Colonic mucosa (tissue), 4 donors: ENCODE data around the gene ZFAND3. TPM values are rescaled to one million over a fixed set of nuclear protein-coding genes. Genes with fewer than 3 reads are reported as not detected.

Experiments used
- DNase-seq: peaks from one replicate; pipeline ENCODE4 v3.0.0-alpha.2; 2020
- H3K27ac ChIP-seq: fragments of 200-600 bp; one replicate; pipeline ENCODE4 v1.8.0; 2021
- H3K27me3 ChIP-seq: fragments of 200-600 bp; one replicate; pipeline ENCODE4 v1.8.0; 2021
- H3K36me3 ChIP-seq: fragments of 200-600 bp; one replicate; pipeline ENCODE4 v1.8.0; 2021
- H3K4me1 ChIP-seq: fragments of 200-600 bp; one replicate; pipeline ENCODE4 v1.8.0; 2021; ENCODE audit warnings: mild to moderate bottlenecking
- H3K4me3 ChIP-seq: fragments of 200-600 bp; one replicate; pipeline ENCODE4 v1.8.0; 2021
- H3K9ac ChIP-seq, 2 donors: one replicate each; pipeline ENCODE4 v1.7.0; 2013; ENCODE audit warnings: control low read depth in 2 of 2, low read depth in 2 of 2, low read length in 2 of 2
- H3K9me3 ChIP-seq: fragments of 200-600 bp; one replicate; pipeline ENCODE4 v1.8.0; 2021
- CTCF ChIP-seq: fragments of 200-600 bp; IDR thresholded peaks from one replicate; pipeline ENCODE4 v1.8.0; 2022; ENCODE audit warnings: antibody characterized with exemption, mild to moderate bottlenecking
- intact Hi-C: fragments of 100-400 bp; cut with DNase I; formaldehyde crosslinking; loops from one replicate; pipeline ENCODE4 v1.14.1; 2022
- total RNA-seq, 2 donors: library from RNA; stranded (reverse); fragmentation: NEBNext Ultra II Directional in 1 of 2; extraction: Animal tissue kit (Norgen Biotek cat#: 25700) in 1 of 2; gene quantifications; one replicate each; pipeline ENCODE4 v1.2.1, GENCODE V29; 2021
- donor health status: healthy.
- donor health status: DM: no; HTN: no; CAD: no.
- donor health status: DM: no; HTN: no; CAD: no.

Gene ZFAND3
- total RNA-seq, 2 donors from 2014 or later: 42.0 to 96.8 TPM

GRCh38 chr6:38079537-38079936 is 260.0 kb downstream of the ZFAND3 start:
- Histone ChIP-seq H3K36me3 (no peaks in the 10 kb centered on the region), H3K27ac (no peak overlapping the region), H3K9ac (no peak overlapping the region), H3K27me3 (no peaks in the 10 kb centered on the region), H3K9me3 (no peaks in the 10 kb centered on the region), H3K4me3 (no peak overlapping the region), H3K4me1 (peaks cover 6% of the 10 kb centered on the region)
- intact Hi-C loops: no loop called here
- no peak for TF ChIP-seq CTCF
- no peak for DNase-seq

GRCh38 chr6:38080360-38080759 is 260.8 kb downstream of the ZFAND3 start:
- no peak for TF ChIP-seq CTCF
- H3K9me3 ChIP-seq: no peaks in the 10 kb centered on the region
- H3K4me3 ChIP-seq: no peak overlapping the region
- H3K36me3 ChIP-seq: no peaks in the 10 kb centered on the region
- DNase-seq: no peak
- no peak overlapping the region for H3K9ac ChIP-seq
- intact Hi-C loops: no loop called here
- H3K27ac ChIP-seq: peak overlapping the region; percentile 48
- H3K27me3 ChIP-seq: no peaks in the 10 kb centered on the region
- peaks cover 6% of the 10 kb centered on the region for H3K4me1 ChIP-seq

- intact Hi-C loops: no loop called here
- Histone ChIP-seq H3K27ac (peak overlapping the region; percentile 48), H3K9ac (no peak overlapping the region), H3K4me3 (no peak overlapping the region), H3K27me3 (no peaks in the 10 kb centered on the region), H3K9me3 (no peaks in the 10 kb centered on the region), H3K4me1 (peaks cover 6% of the 10 kb centered on the region), H3K36me3 (no peaks in the 10 kb centered on the region)
- peak; percentile 26 for DNase-seq
- no peak for TF ChIP-seq CTCF
Measured at GRCh38 chr6:38080889-38081288, 261.4 kb downstream of the ZFAND3 start.

- H3K9me3 ChIP-seq: no peaks in the 10 kb centered on the region
- DNase-seq: no peak
- no peak overlapping the region for H3K4me3 ChIP-seq
- H3K36me3 ChIP-seq: no peaks in the 10 kb centered on the region
- no peak for TF ChIP-seq CTCF
- H3K9ac ChIP-seq: no peak overlapping the region
- intact Hi-C loops: no loop called here
- H3K27ac ChIP-seq: no peak overlapping the region
- no peaks in the 10 kb centered on the region for H3K27me3 ChIP-seq
- no peaks in the 10 kb centered on the region for H3K4me1 ChIP-seq
Measured at GRCh38 chr6:38085031-38085430, 265.5 kb downstream of the ZFAND3 start.

GRCh38 chr6:38086346-38086745 is 266.8 kb downstream of the ZFAND3 start:
- H3K4me3 ChIP-seq: no peak overlapping the region
- no peaks in the 10 kb centered on the region for H3K27me3 ChIP-seq
- H3K9me3 ChIP-seq: no peaks in the 10 kb centered on the region
- H3K9ac ChIP-seq: no peak overlapping the region
- intact Hi-C loops: no loop called here
- no peaks in the 10 kb centered on the region for H3K36me3 ChIP-seq
- no peak for TF ChIP-seq CTCF
- H3K27ac ChIP-seq: no peak overlapping the region
- DNase-seq: no peak
- H3K4me1 ChIP-seq: no peaks in the 10 kb centered on the region

- Histone ChIP-seq H3K27ac (no peak overlapping the region), H3K4me1 (no peaks in the 10 kb centered on the region)
Measured at GRCh38 chr6:38088010-38088409, 268.5 kb downstream of the ZFAND3 start.

More at GRCh38 chr6:38088010-38088409, 268.5 kb downstream of the ZFAND3 start:
- no peak overlapping the region for H3K4me3 ChIP-seq
- TF ChIP-seq CTCF: no peak
- H3K9me3 ChIP-seq: no peaks in the 10 kb centered on the region
- no peak for DNase-seq
- H3K27me3 ChIP-seq: no peaks in the 10 kb centered on the region
- intact Hi-C loops: no loop called here
- no peak overlapping the region for H3K9ac ChIP-seq
- H3K36me3 ChIP-seq: no peaks in the 10 kb centered on the region
